Measurements from ENCODE around the gene TPPP3.

DNA sequence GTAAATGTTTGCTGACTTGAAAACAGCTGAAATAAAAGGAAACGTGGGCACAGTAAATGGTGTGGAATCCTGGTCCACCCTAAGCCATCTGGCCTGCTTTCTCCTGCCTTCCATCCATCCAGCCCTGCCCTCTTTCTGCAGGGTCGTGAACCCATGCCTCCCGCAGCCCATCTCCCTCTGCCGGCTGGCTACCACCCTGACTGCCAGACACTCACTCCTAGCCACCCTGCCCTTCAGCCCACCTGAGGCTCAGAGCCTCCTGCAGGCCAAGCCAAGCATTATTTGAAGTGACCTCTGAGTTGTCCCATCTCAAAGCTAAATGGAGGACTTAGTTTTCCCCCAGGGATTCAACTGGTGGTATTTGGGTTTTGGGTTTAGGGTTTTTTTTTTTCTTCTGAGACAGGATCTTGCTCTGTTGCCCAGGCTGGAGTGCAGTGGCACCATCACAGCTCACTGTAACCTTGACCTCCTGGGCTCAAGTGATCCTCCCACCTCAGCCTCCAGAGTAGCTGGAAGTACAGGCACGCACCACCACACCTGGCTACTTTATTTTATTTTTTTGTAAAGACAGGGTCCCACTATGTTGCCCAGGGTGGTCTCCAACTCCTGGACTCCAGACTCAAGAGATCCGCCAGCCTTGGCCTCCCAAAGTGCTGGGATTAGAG lies 14.6 kb upstream of the TPPP3 start:
- TF ChIP-seq CTCF (IDR thresholded peaks at IDR 0.05) = no peak
- no peak for TF ChIP-seq POLR2A (IDR thresholded peaks at IDR 0.05)
- no peak for TF ChIP-seq EP300 (IDR thresholded peaks at IDR 0.05)
